M059J (cell line): ENCODE data around the gene FAF2. TPM values are rescaled to one million over a fixed set of nuclear protein-coding genes. Genes with fewer than 3 reads are reported as not detected.
"Not testable (repeated sequence)": the region's sequence is repeated elsewhere in the genome, so short reads cannot be mapped to it uniquely, and the experiment has no call there.

Experiments used
- DNase-seq: peaks from one replicate; pipeline ENCODE4 v3.0.0-alpha.2; 2012; ENCODE audit warnings: low read depth
- total RNA-seq: library from RNA; depleted of rRNA; stranded (reverse); fragments of >200 nt; shearing (Covaris generic); gene quantifications from 2 replicates; pipeline ENCODE4 v1.2.3, GENCODE V29; 2014; rRNA removed

The FAF2 gene
- total RNA-seq, 1 experiment from 2014 or later: 55.5 TPM

- no peak for DNase-seq
Observed at GRCh38 chr5:176542596-176543427, 94.6 kb downstream of the FAF2 start.

GRCh38 chr5:176543428-176544182, 95.4 kb downstream of the FAF2 start:
- DNase-seq: peak; percentile 46

- DNase-seq: no peak
Observed at GRCh38 chr5:176545388-176545736, 97.2 kb downstream of the FAF2 start.

GRCh38 chr5:176545737-176546509, 97.7 kb downstream of the FAF2 start:
- DNase-seq: no peak

GRCh38 chr5:176547802-176548201, 99.6 kb downstream of the FAF2 start:
- DNase-seq: peak; percentile 75

- DNase-seq: no peak
Observed at GRCh38 chr5:176548967-176549444, 100.8 kb downstream of the FAF2 start, which contains the start of gene CDHR2. TSS of gene CDHR2 (plus strand) at chr5:176549342. CDS start at chr5:176565353, 16,011 bp downstream.

- DNase-seq: no peak
Observed at GRCh38 chr5:176549871-176550270, 101.7 kb downstream of the FAF2 start.

GRCh38 chr5:176550275-176550831, 102.2 kb downstream of the FAF2 start:
- no peak for DNase-seq

GRCh38 chr5:176550937-176551336, 102.8 kb downstream of the FAF2 start:
- not testable (repeated sequence) for DNase-seq

GRCh38 chr5:176552332-176552869, 104.2 kb downstream of the FAF2 start:
- DNase-seq: no peak

- DNase-seq: peak; percentile 64
Observed at GRCh38 chr5:176553260-176554085, 105.3 kb downstream of the FAF2 start.

- no peak for DNase-seq
Observed at GRCh38 chr5:176557846-176558245, 109.7 kb downstream of the FAF2 start.

Other genes with a start within 250 kb of the FAF2 start
- 10.2 and 13.5 TPM in 2 replicates for gene SIMC1, start 210.0 kb upstream of the FAF2 start, total RNA-seq
- gene KIAA1191, start 86.6 kb upstream of the FAF2 start, total RNA-seq: 85.3 and 91.8 TPM in 2 replicates
- gene ARL10, start 82.9 kb upstream of the FAF2 start, total RNA-seq: 1.5 and 1.8 TPM in 2 replicates
- gene NOP16, start 59.8 kb upstream of the FAF2 start, total RNA-seq: 14.0 and 19.7 TPM in 2 replicates
- gene HIGD2A, start 59.6 kb upstream of the FAF2 start, total RNA-seq: 99.0 and 121 TPM in 2 replicates
- 76.4 and 97.8 TPM in 2 replicates for gene CLTB, start 31.8 kb upstream of the FAF2 start, total RNA-seq
- 1.6 and 3.5 TPM in 2 replicates for gene RNF44, start 89.0 kb downstream of the FAF2 start, total RNA-seq
- not detected in 2 replicates for gene CDHR2, start 101.0 kb downstream of the FAF2 start, total RNA-seq
- 8.4 and 12.4 TPM in 2 replicates for gene GPRIN1, start 161.8 kb downstream of the FAF2 start, total RNA-seq
- gene SNCB, start 182.1 kb downstream of the FAF2 start, total RNA-seq: not detected in 2 replicates
- not detected in 2 replicates for gene EIF4E1B, start 182.3 kb downstream of the FAF2 start, total RNA-seq
- gene TSPAN17, start 199.1 kb downstream of the FAF2 start, total RNA-seq: 16.6 and 27.8 TPM in 2 replicates